Activated gamma-delta T cell treated with anti-CD3 and anti-CD28 coated beads, Interleukin-2, amount 50 U/mL, for 16 hours (primary cell): ENCODE data around the gene GBA2.
A peak's percentile ranks its signal among the peaks of the same experiment; 100 is the strongest.

Source experiments
- DNase-seq: peaks from one replicate; pipeline ENCODE4 v3.0.0-alpha.2; 2020; ENCODE audit warnings: low read depth

GBA2 gene

GRCh38 chr9:35737143-35737542, 11.9 kb downstream of the GBA2 start:
- DNase-seq = no peak

GRCh38 chr9:35736201-35736633, 12.8 kb downstream of the GBA2 start:
- peak; percentile 56 for DNase-seq

GRCh38 chr9:35734096-35734495, 14.9 kb downstream of the GBA2 start:
- DNase-seq = no peak

GRCh38 chr9:35732800-35733541, 16.1 kb downstream of the GBA2 start:
- no peak for DNase-seq

- peak; percentile 95 for DNase-seq
Observed at GRCh38 chr9:35732185-35732799, 16.7 kb downstream of the GBA2 start, which contains the start of the genes CREB3 and TLN1. TSS of gene CREB3 (plus strand) at chr9:35732666. CDS start at chr9:35732773, 107 bp downstream. TSS of gene TLN1 (minus strand) at chr9:35732195. CDS start at chr9:35725694, 6,501 bp downstream.

GRCh38 chr9:35731415-35732184, 17.4 kb downstream of the GBA2 start:
- no peak for DNase-seq

- DNase-seq = no peak
Observed at GRCh38 chr9:35730486-35730854, 18.6 kb downstream of the GBA2 start.

- DNase-seq = no peak
Observed at GRCh38 chr9:35729700-35730485, 19.1 kb downstream of the GBA2 start.

GRCh38 chr9:35729101-35729500, 19.9 kb downstream of the GBA2 start:
- DNase-seq = no peak

GRCh38 chr9:35728041-35728971, 20.7 kb downstream of the GBA2 start:
- no peak for DNase-seq

- DNase-seq = no peak
Observed at GRCh38 chr9:35727676-35728040, 21.4 kb downstream of the GBA2 start.

- DNase-seq = peak; percentile 26
Observed at GRCh38 chr9:35726931-35727330, 22.1 kb downstream of the GBA2 start.

- no peak for DNase-seq
Observed at GRCh38 chr9:35725362-35725761, 23.7 kb downstream of the GBA2 start.

- no peak for DNase-seq
Observed at GRCh38 chr9:35723908-35724307, 25.1 kb downstream of the GBA2 start.

GRCh38 chr9:35723426-35723825, 25.6 kb downstream of the GBA2 start:
- no peak for DNase-seq

GRCh38 chr9:35719546-35719945, 29.5 kb downstream of the GBA2 start:
- no peak for DNase-seq

GRCh38 chr9:35718721-35719511, 30.1 kb downstream of the GBA2 start:
- DNase-seq = no peak

- DNase-seq = no peak
Observed at GRCh38 chr9:35717132-35717870, 31.7 kb downstream of the GBA2 start.

GRCh38 chr9:35716230-35716629, 32.8 kb downstream of the GBA2 start:
- DNase-seq = no peak
